Liver (tissue), 9 donors: ENCODE data around the gene PRLHR. TPM values are rescaled to one million over a fixed set of nuclear protein-coding genes. Genes with fewer than 3 reads are reported as not detected.

ENCODE experiments used
- DNase-seq: peaks from one replicate; pipeline ENCODE4 v3.0.0-alpha.2; 2017; ENCODE audit warnings: low spot score
- H3K27ac ChIP-seq, 2 donors: one replicate each; pipeline ENCODE4 v1.7.0; 2013; ENCODE audit warnings: inconsistent platforms in 2 of 2, low read length in 2 of 2, control low read depth in 1 of 2, low read depth in 1 of 2, mild to moderate bottlenecking in 1 of 2
- H3K27me3 ChIP-seq, 4 donors: one replicate each; pipeline versions ENCODE4 v1.6.1 to v1.7.0; 2013; ENCODE audit warnings: low read length in 3 of 4, inconsistent platforms in 1 of 4, mild to moderate bottlenecking in 1 of 4, moderate library complexity in 1 of 4; ENCODE audit not compliant: control insufficient read depth in 4 of 4, insufficient read depth in 4 of 4
- H3K36me3 ChIP-seq, 4 donors: one replicate each; pipeline versions ENCODE4 v1.6.1 to v1.7.0; 2013; ENCODE audit warnings: low read length in 3 of 4, mild to moderate bottlenecking in 3 of 4, low read depth in 1 of 4, moderate library complexity in 1 of 4; ENCODE audit not compliant: control insufficient read depth in 4 of 4, insufficient read depth in 3 of 4
- H3K4me1 ChIP-seq, 4 donors: one replicate each; pipeline versions ENCODE4 v1.6.1 to v1.7.0; 2013; ENCODE audit warnings: low read length in 3 of 4, mild to moderate bottlenecking in 3 of 4, moderate library complexity in 1 of 4; ENCODE audit not compliant: control insufficient read depth in 4 of 4, insufficient read depth in 4 of 4
- H3K4me3 ChIP-seq, 3 donors: one replicate each; pipeline versions ENCODE4 v1.6.1 to v1.7.0; 2013; ENCODE audit warnings: low read length in 3 of 3, control low read depth in 1 of 3, low read depth in 1 of 3, mild to moderate bottlenecking in 1 of 3
- H3K9ac ChIP-seq, 2 donors: one replicate each; pipeline ENCODE4 v1.7.0; 2013; ENCODE audit warnings: low read length in 2 of 2, mild to moderate bottlenecking in 2 of 2, moderate library complexity in 2 of 2, control low read depth in 1 of 2, low read depth in 1 of 2
- H3K9me3 ChIP-seq, 4 donors: one replicate each; pipeline versions ENCODE4 v1.6.1 to v1.7.0; 2013; ENCODE audit warnings: low read length in 3 of 4; ENCODE audit not compliant: control insufficient read depth in 4 of 4
- ATF3 ChIP-seq: IDR thresholded peaks from 2 replicates; pipeline ENCODE4 v1.6.1; 2016; ENCODE audit warnings: antibody characterized with exemption
- EGR1 ChIP-seq, 2 donors: IDR thresholded peaks; 2 replicates each; pipeline ENCODE4 v1.6.1; 2016 to 2018; ENCODE audit warnings: antibody characterized with exemption in 2 of 2, low read depth in 2 of 2
- FOXA1 ChIP-seq: IDR thresholded peaks from 2 replicates; pipeline ENCODE4 v1.6.1; 2016; ENCODE audit warnings: antibody characterized with exemption
- FOXA2 ChIP-seq: IDR thresholded peaks from 2 replicates; pipeline ENCODE4 v1.6.1; 2016; ENCODE audit warnings: antibody characterized with exemption
- GABPA ChIP-seq, 2 donors: IDR thresholded peaks in 1 of 2; conservative IDR thresholded peaks in 1 of 2; 2 replicates each; pipeline ENCODE4 v1.6.1; 2016; ENCODE audit warnings: antibody characterized with exemption in 2 of 2, mild to moderate bottlenecking in 1 of 2, moderate library complexity in 1 of 2
- HNF4A ChIP-seq, 2 donors: conservative IDR thresholded peaks; 2 replicates each; pipeline ENCODE4 v1.6.1; 2016; ENCODE audit warnings: antibody characterized with exemption in 2 of 2, mild to moderate bottlenecking in 2 of 2
- HNF4G ChIP-seq: IDR thresholded peaks from 2 replicates; pipeline ENCODE4 v1.6.1; 2016; ENCODE audit warnings: antibody characterized with exemption
- JUND ChIP-seq, 2 donors: IDR thresholded peaks; 2 replicates each; pipeline ENCODE4 v1.6.1; 2016; ENCODE audit warnings: antibody characterized with exemption in 2 of 2
- MAX ChIP-seq: IDR thresholded peaks from 2 replicates; pipeline ENCODE4 v1.6.1; 2016; ENCODE audit warnings: antibody characterized with exemption
- NR2F2 ChIP-seq: IDR thresholded peaks from 2 replicates; pipeline ENCODE4 v1.6.1; 2016; ENCODE audit warnings: antibody characterized with exemption
- RAD21 ChIP-seq, 2 donors: IDR thresholded peaks; 2 replicates each; pipeline ENCODE4 v1.6.1; 2016; ENCODE audit warnings: antibody characterized with exemption in 2 of 2, mild to moderate bottlenecking in 2 of 2
- SP1 ChIP-seq: IDR thresholded peaks from 2 replicates; pipeline ENCODE4 v1.6.1; 2018; ENCODE audit warnings: antibody characterized with exemption, mild to moderate bottlenecking
- TAF1 ChIP-seq: conservative IDR thresholded peaks from 2 replicates; pipeline ENCODE4 v1.6.1; 2016; ENCODE audit warnings: antibody characterized with exemption, mild to moderate bottlenecking
- YY1 ChIP-seq: IDR thresholded peaks from 2 replicates; pipeline ENCODE4 v1.6.1; 2016; ENCODE audit warnings: antibody characterized with exemption, mild to moderate bottlenecking
- ZBTB33 ChIP-seq: IDR thresholded peaks from 2 replicates; pipeline ENCODE4 v1.6.1; 2016; ENCODE audit warnings: antibody characterized with exemption
- WGBS: extraction: QIAGEN DNeasy Blood & Tissue Kit; methylation state at CpG from one replicate; pipeline ENCODE4 v1.1.7; 2013; 5-methylcytosine and 5-hydroxymethylcytosine counted together
- polyA plus RNA-seq, 2 donors: library from polyadenylated mRNA; stranded (reverse) in 1 of 2; unstranded in 1 of 2; fragments of 200-250 nt in 1 of 2; fragments of >200 nt in 1 of 2; fragmentation: Nextera tagmentation in 1 of 2; extraction: Ambion mirVana in 1 of 2; gene quantifications; one replicate each; pipeline versions ENCODE4 v1.2.1 to v1.2.3, GENCODE V29; 2013 to 2015
- total RNA-seq, 2 donors: library from RNA; depleted of rRNA; stranded (reverse); fragments of >200 nt; gene quantifications; one replicate each; pipeline ENCODE4 v1.2.3, GENCODE V29; 2014
- TF ChIP-seq, protein P1 (sequence below): fragments of 150-350 bp; IDR thresholded peaks from 2 replicates; pipeline ENCODE4 v1.5.1; 2017; ENCODE audit warnings: improper control_type of control experiment, low read depth, low read length; ENCODE audit not compliant: missing input control
- donor health status: healthy.
- donor health status: healthy.
- donor health status: healthy.
- donor health status: healthy.
- donor health status: healthy.

The PRLHR gene
- total and polyA plus RNA-seq, 4 donors: under 0.01 to 0.08 TPM; not detected in 2

DNA sequence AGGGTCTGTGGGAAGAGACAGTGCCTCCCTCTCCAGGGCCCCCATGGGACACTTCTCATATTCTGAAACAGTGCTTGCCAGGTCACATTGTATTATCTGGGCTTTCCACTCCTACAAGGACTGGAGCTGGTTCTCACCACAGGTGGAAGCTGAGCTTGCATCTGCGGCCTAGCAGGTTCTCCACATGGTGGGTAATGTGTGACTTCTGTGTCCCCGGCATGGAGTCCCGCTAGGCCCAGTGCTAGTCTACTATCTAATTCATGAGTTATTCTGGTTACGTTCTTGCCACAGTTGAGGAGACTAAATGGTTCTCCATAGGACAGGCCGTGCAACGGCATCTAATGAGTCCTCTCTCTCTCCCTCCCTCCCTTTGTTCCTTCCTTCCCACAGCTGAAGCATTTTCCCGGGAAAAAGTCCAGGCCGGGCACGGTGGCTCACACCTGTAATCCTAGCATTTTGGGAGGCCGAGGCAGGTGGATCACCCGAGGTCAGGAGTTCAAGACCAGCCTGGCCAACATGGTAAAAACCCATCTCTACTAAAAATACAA is 27.7 kb downstream of the PRLHR start:
- Histone ChIP-seq H3K4me1 (peaks cover 0 to 4% (median 0%) of the 10 kb centered on the region in 4 donors), H3K27ac (no peak overlapping the region), H3K27me3 (no peaks in the 10 kb centered on the region), H3K4me3 (no peak overlapping the region), H3K36me3 (no peaks in the 10 kb centered on the region), H3K9me3 (no peaks in the 10 kb centered on the region), H3K9ac (no peak overlapping the region)
- WGBS: 77% methylated on average over 11 of the region's 11 CpGs
- DNase-seq: no peak
- TF ChIP-seq JUND (IDR thresholded peaks at IDR 0.05) (no peak), EGR1 (IDR thresholded peaks at IDR 0.05; ENCODE audit: low read depth in 2 of 2) (no peak), RAD21 (IDR thresholded peaks at IDR 0.05) (no peak), YY1 (no peak), NR2F2 (no peak), ZBTB33 (no peak), GABPA (IDR thresholded peaks at IDR 0.05 in 1 of 2, conservative IDR thresholded peaks at IDR 0.05 in 1 of 2) (no peak), SP1 (no peak), FOXA1 (no peak), HNF4A (conservative IDR thresholded peaks at IDR 0.05) (no peak), ATF3 (no peak)
- TF ChIP-seq, protein P1, sequence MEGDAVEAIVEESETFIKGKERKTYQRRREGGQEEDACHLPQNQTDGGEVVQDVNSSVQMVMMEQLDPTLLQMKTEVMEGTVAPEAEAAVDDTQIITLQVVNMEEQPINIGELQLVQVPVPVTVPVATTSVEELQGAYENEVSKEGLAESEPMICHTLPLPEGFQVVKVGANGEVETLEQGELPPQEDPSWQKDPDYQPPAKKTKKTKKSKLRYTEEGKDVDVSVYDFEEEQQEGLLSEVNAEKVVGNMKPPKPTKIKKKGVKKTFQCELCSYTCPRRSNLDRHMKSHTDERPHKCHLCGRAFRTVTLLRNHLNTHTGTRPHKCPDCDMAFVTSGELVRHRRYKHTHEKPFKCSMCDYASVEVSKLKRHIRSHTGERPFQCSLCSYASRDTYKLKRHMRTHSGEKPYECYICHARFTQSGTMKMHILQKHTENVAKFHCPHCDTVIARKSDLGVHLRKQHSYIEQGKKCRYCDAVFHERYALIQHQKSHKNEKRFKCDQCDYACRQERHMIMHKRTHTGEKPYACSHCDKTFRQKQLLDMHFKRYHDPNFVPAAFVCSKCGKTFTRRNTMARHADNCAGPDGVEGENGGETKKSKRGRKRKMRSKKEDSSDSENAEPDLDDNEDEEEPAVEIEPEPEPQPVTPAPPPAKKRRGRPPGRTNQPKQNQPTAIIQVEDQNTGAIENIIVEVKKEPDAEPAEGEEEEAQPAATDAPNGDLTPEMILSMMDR: no peak

- no peak for DNase-seq
- no peak overlapping the region for H3K9ac ChIP-seq
- no peak overlapping the region for H3K4me3 ChIP-seq
- H3K27me3 ChIP-seq: no peaks in the 10 kb centered on the region
- TF ChIP-seq ATF3 (no peak), RAD21 (IDR thresholded peaks at IDR 0.05) (no peak), FOXA2 (no peak), NR2F2 (no peak), MAX (no peak), TAF1 (no peak), HNF4G (no peak), FOXA1 (no peak), EGR1 (IDR thresholded peaks at IDR 0.05; ENCODE audit: low read depth in 2 of 2) (no peak), HNF4A (conservative IDR thresholded peaks at IDR 0.05) (no peak)
- H3K27ac ChIP-seq: no peak overlapping the region
- H3K9me3 ChIP-seq: peaks cover 0 to 2% (median 0%) of the 10 kb centered on the region in 4 donors
- H3K36me3 ChIP-seq: no peaks in the 10 kb centered on the region
- H3K4me1 ChIP-seq: peaks cover 0 to 4% (median 0%) of the 10 kb centered on the region in 4 donors
- WGBS: 82% methylated on average over 8 of the region's 8 CpGs
Measured at GRCh38 chr10:118566911-118567310, 28.5 kb downstream of the PRLHR start.
